Measurements from ENCODE around the gene ACMSD.
"Not testable (repeated sequence)": the region's sequence is repeated elsewhere in the genome, so short reads cannot be mapped to it uniquely, and the experiment has no call there.

The ACMSD gene

GRCh38 chr2:134855709-134856108, 17.3 kb downstream of the ACMSD start:
- no peak for DNase-seq

- no peak for DNase-seq
Observed at GRCh38 chr2:134858245-134858644, 19.8 kb downstream of the ACMSD start.

- DNase-seq = no peak
Observed at GRCh38 chr2:134861173-134861572, 22.8 kb downstream of the ACMSD start.

GRCh38 chr2:134862069-134862468, 23.7 kb downstream of the ACMSD start:
- no peak for DNase-seq

GRCh38 chr2:134862674-134863073, 24.3 kb downstream of the ACMSD start:
- DNase-seq = no peak

DNA sequence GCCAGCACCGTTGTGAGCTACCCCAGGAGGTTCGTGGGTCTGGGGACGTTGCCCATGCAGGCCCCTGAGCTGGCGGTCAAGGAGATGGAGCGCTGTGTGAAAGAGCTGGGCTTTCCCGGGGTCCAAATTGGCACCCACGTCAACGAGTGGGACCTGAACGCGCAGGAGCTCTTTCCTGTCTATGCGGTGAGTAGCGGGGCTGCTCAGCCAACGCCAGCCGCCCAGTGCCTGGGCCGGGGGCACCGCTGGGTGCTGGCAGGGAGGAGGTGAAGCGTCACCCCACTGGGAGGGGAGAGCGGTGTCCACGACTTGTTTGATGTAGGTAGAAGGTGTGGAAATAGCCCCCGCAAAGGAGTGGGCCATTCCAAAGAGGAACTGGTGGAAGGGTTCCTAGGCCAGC, 25.0 kb downstream of the ACMSD start:
- no peak for DNase-seq

- no peak for DNase-seq
Observed at GRCh38 chr2:134865067-134865787, 26.8 kb downstream of the ACMSD start.

DNA sequence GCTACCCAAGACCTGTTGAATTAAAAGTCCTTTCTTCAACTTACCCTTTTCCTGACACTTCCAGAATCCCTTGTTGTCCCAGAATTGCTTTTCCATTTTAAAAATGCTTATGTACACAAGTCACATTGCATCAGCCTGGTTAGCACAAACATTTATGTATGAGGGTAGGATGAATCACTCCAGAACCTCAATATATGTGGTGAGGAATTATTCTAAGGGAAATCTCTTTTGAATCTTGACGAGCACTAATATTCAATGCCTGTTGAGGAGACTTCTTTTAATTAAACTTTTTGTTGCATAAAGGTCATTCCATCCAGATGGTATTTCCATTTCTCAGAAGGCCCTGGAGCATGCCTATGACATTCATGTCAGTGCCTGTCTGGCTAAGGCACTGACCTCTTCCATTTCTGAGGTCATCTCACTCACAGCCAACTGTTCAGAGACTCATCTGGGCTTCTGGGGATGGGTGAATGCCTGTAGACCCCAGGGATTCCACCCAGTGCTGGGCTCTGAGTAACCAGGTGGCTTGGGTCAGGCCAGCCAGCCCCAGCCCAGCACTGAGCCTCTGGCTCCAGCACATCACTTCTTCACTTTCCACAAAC, 28.2 kb downstream of the ACMSD start:
- no peak for DNase-seq

DNA sequence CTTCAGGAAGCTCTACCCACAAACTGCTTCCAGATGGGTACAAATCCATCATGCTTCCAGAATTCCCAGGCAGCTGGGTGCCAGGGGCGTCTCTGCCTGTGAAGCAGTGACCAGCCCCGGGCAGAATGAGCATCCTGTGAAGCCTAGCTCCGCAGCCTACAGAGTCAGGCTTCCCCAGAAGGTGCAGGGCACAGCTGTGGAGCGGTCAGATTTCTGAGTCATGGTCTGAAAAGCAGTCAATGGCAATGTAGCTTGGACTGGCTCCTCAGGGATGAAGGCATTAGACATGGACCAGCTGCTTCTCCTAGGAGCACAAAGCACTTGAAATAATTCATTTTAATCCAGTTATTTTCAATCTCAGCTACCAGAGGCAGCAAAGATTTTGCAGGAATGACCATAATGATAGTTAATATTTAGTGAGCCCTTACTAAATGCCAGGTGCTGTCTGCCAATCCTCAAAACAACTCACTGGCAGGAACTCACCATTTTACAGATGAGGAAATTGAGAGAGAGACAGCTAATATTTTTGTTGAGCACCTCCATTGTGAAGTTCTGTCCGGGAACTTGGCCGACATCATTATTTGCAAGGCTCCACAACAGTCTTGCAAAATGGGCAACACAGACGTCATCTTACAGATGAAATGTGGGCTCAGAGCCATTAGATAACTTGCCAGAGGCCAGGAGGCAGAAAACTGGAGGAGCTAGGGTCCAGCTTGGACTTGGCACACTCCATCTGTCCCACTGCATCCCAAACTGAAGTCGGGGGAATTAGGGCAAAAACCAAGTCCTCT, 31.7 kb downstream of the ACMSD start:
- DNase-seq = no peak

- DNase-seq = no peak
Observed at GRCh38 chr2:134873152-134873551, 34.7 kb downstream of the ACMSD start.

- no peak for DNase-seq
Observed at GRCh38 chr2:134875309-134875708, 36.9 kb downstream of the ACMSD start.

DNA sequence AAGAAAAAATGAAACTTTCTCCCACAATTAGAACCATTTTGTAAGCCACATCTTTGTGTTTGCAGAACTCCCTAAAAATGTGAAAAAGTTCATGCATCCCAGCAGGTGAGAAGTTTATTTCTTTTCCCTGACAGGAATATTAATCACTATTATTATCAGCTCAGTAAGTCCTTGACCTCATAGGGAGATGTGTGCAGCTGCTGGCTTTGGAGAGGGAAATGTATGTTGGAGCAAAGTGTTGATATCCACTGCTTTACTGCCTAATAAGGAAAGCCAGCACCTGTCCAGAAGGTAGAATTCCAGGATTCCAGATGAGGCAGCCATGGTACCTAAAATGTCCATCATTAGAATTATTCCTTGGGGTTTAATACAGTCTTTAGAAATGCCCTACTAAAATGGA, 44.4 kb downstream of the ACMSD start:
- DNase-seq = no peak

- no peak for DNase-seq
Observed at GRCh38 chr2:134883552-134884293, 45.3 kb downstream of the ACMSD start.

GRCh38 chr2:134884435-134884834, 46.0 kb downstream of the ACMSD start:
- no peak for DNase-seq

- no peak for DNase-seq
Observed at GRCh38 chr2:134892282-134893035, 54.0 kb downstream of the ACMSD start.

GRCh38 chr2:134897932-134898331, 59.5 kb downstream of the ACMSD start:
- peak; percentile 53 to 77 for DNase-seq

DNA sequence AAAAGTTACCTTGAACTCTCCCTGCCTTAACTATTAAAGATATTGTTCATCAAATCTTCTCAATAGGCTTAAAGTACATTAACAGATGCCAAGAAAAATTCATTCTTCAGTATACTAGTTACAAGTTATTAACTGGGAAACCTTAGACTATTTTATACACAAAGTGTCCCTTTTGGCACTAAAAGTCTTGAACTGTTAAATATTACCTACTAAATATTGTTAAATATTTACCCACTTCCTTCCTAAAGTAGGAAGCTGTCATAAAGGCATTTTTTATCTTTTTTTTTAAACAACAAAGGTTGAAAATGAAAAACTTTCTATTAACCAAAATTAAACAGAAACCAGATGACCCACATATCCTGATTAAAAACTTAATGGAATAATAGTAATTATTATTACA, 60.8 kb downstream of the ACMSD start:
- DNase-seq = no peak

DNA sequence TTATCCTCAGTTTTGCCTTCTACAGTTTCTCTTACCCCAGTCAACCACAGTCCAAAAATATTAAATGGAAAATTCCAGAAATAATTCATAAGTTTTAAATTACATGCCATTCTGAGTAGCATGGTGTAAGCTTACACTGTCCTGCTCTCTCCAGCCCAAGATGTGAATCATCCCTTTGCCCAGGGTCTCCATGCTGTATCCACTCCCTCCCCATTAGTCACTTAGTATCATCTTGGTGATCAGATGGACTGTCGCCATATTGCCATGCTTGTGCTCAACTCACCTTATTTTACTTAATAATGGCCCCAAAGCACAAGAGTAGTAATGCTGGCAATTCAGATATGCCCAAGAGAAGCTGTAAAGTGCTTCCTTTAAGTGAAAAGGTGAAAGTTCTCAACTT, 61.7 kb downstream of the ACMSD start:
- no peak for DNase-seq

- DNase-seq = not testable (repeated sequence)
Observed at GRCh38 chr2:134903701-134904100, 65.3 kb downstream of the ACMSD start.

DNA sequence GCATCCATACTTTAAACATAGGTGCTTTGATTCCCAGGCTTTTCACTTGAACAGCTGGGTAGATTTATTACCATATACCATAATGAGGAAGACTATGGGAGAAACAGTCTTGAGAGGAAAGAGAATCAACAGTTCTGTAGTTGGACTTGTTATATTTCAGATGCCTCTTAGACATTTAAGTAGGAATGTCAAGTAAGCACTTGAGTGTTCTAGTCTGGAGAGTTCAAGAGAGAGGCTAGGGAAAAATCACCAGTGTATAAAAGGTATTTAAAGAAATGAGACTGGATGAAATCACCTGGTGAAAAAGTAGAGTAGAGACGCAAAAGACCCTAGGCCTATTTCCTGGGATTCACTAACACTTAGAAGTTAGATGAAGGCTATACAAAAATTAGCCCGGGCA, 66.8 kb downstream of the ACMSD start:
- no peak for DNase-seq

- no peak for DNase-seq
Observed at GRCh38 chr2:134906726-134907125, 68.3 kb downstream of the ACMSD start.

DNA sequence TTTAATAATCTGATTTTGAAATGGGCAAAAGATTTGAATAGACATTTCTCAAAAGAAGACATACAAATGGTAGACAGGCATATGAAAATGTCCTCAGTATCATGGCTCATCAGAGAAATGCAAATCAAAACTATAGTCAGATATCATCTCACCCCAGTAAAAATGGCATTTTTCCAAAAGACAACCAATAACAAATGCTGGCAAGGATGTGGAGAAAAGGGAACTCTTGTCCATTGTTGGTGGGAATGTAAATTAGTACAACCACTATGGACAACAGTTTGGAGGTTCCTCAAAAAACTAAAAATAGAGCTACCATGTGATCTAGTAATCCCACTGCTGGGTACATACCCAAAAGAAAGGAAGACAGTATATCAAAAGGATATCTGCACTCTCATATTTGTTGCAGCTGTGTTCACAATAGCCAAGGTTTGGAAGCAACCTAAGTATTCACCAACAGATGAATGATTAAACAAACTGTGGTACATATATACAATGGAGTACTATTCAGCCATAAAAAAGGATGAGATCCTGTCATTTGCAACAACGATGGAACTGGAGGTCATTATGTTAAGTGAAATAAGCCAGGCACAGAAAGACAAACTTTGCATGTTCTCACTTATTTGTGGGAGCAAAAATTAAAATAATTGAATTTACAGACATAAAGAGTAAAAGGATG, 69.2 kb downstream of the ACMSD start:
- DNase-seq = not testable (repeated sequence)

All from Kasumi-1 (cell line).